Inflammatory macrophage treated with lipopolysaccharide for 4 hours (primary cell): ENCODE results near the gene NKAIN2.
"Not testable (repeated sequence)": the region's sequence is repeated elsewhere in the genome, so short reads cannot be mapped to it uniquely, and the experiment has no call there.

ENCODE experiments used
- DNase-seq: peaks from one replicate; pipeline ENCODE4 v3.0.0-alpha.2; 2020

NKAIN2 gene

DNA sequence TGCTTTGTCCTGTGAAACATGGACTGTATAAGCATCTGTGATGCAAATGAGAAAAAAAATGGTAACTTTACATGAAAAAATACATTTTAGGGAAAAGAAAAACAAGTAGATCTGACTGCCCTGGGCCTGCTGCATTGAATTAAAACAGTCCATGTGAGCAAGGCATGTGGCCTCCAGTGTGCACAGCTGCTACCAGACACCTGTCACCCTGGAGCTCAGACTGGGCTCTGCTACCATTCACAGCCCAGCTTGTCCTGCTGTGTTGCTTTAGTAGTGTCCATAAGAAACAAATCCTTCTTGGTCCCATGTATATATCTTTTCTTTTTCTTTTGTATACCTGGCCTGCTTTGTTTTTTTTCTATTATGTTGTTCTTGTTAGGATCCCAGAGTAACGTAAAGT, 315.9 kb downstream of the NKAIN2 start:
- DNase-seq, result no peak

DNA sequence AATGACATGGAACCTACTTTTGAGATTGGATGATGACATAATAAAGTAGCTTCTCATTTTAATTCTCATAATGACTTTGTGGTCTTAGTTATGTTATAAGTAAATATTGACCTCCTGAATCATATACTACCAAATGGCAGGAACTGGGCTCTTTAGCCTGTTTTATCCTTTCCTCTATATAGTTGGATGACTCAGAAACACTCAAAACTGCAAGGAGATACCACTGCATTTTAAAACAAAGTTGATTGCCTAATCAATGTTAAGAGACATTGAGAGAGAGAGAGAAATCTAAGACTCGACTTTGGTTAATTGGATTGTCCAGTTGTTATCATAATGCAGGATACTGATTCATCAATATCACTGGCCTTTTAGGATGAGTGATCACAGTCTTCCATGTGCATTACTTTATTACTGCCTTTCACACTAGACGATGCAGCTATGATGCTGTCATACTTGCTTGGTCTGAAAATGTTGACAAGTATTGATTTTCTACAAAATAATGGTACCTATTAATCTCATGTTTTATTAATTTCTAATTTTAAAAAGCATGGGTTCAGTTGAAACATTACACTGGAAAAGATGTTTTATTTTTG, 320.0 kb downstream of the NKAIN2 start:
- DNase-seq, result no peak

DNA sequence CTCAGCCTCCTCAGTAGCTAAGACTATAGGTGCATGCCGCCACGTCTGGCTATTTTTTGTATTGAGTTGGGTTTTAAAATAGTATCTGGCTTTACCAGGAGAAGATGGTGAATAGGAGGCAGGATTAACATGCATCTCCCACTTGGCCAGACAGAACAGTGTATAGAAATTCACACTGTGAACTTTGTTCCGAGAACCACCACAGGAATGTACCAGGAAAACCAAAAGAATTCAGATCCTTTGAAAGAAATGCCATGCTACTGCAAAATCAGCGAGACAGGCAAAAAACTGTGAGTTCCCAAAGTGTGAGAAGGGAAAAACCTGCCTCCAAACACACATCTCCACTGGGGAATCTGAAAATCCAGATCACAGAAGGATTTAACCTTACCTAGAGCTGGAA, 327.6 kb downstream of the NKAIN2 start:
- no peak for DNase-seq

DNA sequence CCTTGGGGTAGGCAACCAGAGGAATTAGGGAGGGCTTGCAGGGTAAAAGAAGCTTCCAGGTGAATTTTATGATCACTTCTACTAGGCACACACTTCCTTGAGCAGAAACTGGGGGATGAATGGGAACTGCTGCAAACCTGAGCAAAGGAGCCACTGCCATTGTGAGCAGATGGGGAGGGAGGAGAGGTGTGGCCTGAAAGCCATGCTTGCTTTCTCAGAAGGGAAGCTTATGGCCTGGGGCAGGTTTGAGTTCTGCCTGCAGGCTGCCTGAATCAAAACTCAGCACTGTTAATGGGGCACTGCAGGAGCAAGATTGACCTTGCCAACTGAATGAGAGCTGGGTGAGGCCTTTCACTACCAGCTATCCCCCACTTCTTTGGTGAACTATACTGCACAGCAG, 328.1 kb downstream of the NKAIN2 start:
- no peak for DNase-seq

DNA sequence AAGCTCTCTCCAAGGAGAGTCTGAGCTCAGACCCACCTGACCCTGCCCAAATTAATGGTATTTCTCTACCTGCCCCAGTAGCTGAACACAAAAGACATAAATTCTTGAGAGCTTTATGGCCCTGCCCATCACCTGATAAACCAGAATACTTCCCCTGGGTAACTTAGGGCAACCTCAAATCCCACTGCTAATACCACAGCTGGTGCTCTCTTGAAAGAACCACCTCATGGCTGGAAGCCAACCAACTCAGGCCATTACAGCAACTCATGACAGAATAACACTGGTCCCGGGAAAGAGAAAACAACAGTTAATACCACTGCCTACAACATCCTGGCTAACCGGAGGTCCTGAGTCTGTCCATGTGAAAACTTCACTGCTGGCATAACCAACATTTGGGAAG, 328.6 kb downstream of the NKAIN2 start:
- no peak for DNase-seq

DNA sequence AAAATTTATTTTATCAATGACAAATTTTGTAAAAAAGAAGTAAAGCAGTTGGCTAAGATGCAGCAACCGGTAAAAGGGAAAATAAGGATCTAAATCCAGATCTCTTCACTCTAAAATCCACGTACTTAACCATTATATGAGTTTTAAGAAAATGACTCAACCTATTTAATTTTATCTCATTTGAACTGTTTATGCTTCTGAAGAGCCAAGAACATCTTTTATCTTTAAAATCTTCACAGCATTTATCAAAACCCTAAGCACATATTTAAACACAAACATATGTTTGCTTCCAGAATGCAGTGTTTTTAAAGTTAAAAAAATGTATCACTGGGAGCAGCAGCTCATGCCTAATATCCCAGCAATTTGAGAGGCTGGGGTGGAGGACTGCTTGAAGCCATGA, 339.2 kb downstream of the NKAIN2 start:
- no peak for DNase-seq

DNA sequence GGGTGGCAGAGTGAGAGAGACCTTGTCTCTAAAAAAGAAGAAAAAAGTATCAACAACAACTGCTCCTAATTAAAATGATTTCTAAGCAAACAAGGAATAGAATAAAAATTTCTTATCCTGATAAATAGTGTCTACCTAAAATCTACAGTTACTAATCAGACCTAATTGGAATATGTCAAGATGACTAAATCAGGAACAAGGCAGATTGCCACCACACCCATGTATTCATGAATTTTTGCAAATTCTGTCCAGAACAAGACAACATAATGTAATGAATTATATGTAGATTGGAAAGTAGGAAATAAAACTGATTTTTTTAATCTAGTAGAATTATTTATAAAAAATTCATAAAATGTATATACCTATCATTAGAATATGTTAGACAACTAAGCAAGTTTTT, 339.8 kb downstream of the NKAIN2 start:
- DNase-seq, result no peak

DNA sequence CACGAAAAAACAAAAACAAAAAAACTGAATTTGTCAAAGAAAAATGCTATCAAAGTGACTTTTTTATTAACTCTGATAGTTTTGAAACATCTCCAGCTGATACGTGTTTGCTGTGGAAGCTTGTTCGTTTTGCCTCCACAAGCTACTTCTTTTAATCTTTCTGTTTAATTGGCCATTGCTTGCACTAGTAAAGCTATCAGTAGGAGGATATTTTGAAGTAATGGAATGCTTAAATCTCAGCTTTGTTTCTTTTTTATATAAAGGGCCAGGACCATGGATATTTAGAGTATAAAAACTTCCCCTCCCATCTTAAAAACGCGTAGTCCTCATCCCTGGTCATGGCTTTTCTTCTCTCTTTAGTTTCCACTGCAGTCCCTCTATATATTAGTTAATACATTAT, 344.0 kb downstream of the NKAIN2 start:
- DNase-seq, result no peak

DNA sequence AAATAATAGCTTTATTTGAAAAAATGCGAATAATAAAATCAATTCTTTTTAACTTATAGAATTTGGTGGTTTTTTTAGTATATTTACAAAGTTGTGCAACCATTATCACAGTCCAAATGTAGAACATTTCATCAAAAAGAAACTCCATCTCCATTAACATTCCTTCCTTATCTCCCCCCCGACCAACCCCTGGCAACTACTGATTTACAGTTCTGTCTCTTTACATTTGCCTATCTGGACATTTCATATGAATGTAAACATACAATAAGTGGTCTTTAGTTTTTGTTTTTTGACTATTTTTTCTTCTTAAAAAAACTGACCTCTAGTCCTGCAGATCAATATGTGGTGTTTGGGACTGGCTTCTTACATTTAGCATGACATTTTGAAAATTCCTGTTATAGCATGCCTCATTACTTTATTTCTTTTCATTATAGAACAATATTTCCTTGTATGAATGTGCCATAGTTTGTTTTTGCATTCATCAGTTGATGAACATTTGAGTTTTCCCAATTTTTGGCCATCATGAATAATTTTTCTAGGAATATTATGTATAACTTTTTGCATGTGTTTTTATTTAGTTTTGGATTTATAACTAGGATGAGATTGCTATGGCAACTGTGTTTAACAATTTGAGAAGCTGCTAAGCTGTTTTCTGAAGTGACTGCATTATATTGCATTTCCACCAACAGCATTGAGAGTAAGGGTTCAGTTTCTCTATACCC, 344.7 kb downstream of the NKAIN2 start:
- DNase-seq, result no peak

DNA sequence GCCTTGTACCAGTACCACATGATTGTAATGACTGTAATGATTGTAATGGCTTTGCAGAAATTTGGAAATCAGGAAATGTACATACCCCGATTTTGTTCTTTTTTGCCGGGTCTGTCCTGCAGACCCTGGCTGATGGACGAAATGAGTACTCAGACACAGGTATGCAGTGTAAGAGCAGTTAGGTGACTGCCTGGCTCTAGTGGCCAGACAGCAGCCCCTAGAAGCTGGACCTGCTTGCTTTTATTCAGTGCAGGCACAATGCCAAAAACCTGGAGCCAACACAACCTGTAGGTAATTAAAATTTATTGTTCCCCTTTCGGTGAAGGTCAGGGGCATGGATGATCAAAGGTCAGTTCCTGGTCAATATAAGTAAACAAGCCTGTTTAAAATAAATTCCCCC, 346.0 kb downstream of the NKAIN2 start:
- no peak for DNase-seq

DNA sequence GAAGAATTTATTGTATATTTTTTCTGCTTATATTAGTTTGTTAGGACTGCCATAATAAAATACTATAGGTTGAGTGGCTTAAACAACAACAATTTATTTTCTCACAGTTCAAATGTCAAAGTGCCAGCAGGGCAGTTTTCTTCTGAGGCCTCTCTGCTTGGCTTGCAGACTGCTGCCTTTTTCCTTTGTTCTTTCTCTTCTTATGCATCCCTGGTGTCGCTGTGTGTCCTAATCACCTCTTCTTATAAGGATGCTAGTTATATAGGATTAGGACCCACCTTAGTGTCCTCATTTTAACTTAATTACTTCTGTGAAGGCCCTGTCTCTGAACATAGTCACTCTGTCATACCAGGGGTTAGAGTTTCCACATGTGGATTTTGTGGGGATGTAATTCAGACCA, 354.4 kb downstream of the NKAIN2 start:
- no peak for DNase-seq

DNA sequence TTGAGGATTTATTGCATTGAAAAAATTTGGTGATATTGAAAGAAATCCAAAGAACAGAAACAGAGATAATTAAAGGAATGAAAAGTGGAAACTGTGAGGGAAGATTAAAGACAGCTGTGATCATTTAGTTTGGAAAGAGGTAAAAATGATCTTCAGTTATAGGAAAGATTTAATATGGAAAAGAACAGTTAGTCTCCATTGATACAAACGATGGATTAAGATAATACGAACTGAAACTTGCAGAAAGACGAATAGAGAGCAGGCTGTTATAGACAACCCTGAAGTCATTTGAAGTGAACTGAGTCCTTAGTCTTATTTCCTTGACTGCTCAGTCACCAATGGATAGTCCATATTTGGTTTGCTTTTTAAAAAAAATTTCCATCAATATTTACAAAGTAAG, 360.0 kb downstream of the NKAIN2 start:
- no peak for DNase-seq

DNA sequence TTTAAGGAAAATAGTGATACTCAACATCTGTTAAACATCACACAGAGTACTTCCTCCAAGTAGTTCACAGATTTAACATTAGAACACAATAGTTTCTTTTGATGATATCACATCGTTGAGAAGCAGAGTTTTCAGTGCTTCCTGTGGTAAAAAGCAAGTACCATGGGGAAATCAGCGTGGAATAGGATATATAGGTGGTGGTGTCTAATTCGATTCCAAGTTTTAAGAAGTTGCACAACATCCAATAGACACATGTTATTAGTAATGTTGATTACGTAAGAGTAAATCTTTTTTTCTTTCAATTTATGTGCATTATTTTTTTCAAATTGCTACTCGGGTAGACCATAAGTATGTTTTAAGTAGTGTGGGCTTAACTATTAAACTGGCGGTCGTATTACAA, 360.7 kb downstream of the NKAIN2 start:
- no peak for DNase-seq

DNA sequence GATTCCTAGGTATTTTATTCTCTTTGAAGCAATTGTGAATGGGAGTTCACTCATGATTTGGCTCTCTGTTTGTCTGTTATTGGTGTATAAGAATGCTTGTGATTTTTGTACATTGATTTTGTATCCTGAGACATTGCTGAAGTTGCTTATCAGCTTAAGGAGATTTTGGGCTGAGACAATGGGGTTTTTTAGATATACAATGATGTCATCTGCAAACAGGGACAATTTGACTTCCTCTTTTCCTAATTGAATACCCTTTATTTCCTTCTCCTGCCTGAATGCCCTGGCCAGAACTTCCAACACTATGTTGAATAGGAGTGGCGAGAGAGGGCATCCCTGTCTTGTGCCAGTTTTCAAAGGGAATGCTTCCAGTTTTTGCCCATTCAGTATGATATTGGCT, 363.6 kb downstream of the NKAIN2 start:
- DNase-seq, result not testable (repeated sequence)

DNA sequence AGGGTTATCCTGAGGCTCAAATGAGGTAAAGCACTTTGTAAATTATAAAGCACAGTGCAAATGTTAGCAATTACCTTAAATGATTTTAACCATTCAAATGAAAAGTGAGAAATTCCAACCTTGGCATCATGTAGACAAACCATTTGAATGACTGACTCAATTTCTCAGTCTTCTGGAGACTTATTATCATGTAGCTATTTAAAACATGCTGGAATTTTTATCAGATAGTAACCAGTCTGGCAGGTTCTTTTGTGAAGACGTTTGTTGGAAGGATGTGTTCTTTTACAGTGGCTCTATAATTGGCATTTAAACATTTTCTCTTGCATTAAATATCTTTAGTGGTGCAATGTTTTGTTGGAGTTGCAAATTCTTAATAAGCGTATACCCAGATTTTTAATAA, 386.6 kb downstream of the NKAIN2 start:
- DNase-seq, result no peak

DNA sequence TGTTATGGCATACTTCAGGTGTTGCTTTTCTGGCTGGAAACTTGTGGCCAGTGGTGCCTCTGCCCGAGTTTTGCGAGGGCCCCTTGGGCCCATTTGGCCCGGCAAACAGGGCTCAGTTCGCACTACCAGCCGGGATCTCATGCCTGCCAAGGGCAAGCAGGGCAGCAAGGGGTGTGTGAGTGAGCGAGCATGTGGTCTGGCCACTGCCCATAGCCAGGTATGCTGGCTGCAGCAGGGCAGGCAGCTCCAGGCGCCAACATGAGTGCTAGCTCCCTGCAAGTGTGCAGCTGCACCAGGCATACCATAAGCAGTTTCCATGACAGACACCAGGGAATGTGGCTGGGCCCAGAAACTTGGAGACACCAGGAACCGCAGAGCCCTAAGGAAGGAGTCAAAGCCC, 389.5 kb downstream of the NKAIN2 start:
- no peak for DNase-seq

DNA sequence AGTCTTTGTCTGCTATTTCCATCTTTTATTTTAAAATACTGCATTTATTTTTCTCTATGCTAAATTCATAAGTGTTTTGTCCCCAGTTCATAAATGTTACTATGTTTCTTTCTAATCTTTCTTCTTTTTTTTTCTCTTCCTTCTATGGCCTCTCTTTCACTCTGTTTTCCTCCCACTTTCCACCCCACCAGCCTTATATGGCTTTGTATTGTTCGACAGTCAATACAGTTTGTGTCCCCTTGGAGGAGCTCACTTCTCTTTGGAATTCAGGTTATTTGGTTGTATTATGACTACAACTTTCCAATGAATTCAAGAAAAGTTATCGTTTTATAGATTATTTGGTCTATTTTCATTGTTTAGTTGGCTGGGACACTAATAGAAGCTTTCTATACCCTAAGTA, 393.5 kb downstream of the NKAIN2 start:
- no peak for DNase-seq

DNA sequence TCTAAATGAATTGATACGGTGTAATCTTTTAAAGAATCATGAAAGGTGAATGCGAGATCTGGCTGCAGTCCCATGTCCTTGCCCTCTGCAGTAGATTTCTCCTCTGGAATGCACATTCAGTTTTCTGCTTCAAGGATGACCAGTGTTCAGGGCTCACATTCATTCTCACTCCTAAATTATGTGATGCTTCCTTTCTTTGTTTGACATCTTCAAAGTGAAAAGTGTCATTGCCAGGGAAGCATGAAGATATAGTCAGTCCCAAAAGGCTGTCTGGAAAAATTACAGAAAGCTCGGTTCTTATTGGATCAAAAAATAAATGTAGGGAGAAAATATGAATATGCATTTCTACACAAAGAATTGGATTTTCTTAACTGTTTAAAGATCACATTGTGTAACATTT, 395.6 kb downstream of the NKAIN2 start:
- DNase-seq, result no peak

DNA sequence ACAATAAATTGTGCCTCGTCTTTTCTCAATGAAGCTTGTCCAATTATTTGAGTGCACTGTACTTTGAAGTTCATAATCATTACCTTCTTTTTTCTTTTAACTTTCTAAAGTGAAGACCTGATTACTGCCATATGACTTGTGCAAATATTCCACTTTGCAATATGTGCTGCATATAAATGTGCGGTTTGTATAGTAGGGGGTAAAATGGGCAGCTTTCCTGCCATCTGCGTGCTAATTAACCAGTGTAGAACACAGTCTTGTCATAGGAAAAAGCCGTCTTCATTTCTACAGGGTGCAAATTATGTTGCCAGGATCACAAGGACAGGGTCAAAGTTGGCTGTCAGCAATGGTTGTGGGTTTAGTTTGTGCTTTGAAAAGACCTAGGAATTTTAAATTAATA, 397.0 kb downstream of the NKAIN2 start:
- no peak for DNase-seq

DNA sequence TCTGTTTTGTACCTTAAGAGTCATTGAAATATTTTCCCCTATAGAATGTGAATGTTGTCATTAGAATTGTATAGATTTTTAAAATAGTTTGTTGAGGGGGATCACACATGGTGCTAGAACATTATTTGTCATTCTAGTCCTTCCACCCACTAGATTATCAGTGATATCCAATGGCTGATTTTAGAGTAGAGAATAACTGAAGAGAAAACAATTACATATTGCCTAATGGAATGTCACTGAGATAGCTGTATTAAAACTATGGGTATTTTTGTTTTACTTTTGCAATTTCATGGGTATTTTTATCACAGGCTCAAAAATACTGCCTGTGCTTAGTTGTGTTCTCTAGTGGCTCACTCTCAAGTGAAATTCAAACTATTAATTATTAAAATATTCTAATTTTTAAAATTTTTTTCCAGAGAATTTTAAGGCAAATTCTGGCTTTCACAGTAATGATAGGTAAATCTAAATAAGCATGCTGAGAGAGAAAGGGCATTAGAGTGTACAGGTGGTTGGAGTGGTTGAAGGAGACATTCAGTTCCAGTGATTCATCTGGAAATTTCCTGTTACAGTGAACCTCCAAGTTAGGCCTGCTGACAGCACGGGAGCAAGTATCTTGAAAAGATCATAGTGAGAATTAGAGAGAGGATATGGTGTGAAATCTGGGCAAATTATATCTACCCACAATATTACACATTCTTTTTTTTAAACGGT, 399.6 kb downstream of the NKAIN2 start:
- DNase-seq, result no peak

DNA sequence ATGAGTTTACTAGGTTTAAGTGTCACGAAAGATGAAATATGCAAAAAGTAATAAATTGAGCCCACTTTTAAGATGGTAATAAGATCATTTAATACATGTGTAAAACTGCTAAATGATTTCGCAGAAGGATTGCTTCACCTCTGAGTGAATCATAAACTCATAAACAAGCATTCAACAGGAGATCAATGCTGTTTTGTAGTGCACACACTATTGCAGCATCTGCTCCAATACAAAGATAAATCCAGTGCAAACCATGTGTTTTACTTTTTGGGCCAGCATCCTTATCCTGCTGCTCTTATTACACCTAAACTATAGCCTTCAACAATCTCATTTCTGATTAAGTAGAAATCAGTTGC, 400.1 kb downstream of the NKAIN2 start:
- DNase-seq, result no peak

DNA sequence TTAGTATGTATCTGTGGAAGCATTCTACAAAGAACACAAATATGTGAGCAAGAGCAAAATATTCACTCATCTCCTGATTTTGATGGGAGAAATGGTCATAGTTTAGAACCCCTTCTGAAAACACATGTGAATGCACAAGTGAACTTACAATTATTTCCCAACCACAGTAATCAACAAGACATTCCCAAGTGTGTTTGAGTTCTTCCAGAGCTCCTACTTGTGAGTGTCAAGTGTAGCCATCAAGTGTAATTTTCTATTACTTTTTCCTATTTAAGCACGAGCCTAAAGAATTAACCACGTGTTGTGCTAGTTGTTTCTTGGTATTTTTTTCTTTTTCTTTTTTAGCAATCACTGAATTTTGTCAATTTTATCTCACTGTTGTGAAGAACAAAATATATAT, 402.3 kb downstream of the NKAIN2 start:
- no peak for DNase-seq

DNA sequence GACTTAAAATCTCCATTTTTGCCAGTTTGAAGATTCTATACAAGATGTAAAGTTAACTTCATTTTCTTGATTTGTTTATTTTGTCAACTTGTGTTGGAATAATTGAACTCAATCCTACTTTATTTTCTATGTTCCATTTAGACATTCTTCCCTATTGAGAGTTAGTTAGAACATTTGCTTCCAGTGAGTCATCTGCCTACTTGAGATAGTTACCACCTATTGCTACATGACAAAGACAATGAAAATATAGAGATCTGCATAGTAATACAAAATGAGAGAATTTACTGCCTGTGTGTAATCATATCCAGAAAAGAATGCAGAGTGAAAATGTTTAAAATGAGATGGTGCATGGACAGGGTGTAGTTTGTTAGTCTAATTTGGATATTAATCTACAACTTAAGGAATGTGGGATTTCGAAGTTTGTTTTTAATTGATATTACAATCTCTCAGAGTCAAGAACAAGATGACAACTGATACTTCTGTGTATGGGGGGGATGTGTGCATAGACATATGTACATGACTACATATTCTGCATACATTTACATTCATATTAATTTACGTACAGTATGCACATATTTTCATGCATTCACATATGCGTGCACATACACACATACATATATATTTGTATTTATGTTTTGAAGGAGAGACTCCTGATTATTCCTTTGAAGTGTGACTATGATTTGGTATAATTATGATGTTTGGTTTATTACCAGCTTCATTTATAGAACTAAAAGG, 420.1 kb downstream of the NKAIN2 start:
- no peak for DNase-seq

DNA sequence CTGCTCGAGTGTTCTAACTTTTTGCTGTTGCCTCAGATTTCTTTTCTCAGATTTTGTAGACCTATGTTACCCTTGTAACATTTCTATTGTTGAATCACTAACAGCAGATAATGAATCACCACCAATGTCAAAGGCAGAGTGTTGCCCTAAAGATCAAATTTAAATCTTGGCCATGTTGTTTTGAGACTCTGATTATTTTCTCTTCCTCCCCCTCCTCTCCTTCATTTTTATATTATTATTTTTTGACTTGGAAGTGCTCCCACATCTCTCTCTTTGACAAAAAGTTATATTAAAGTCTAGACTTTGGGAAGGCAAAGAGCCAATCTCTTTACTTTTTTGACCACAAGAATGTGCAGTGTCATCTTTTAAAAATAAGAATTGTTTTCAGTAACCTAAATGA, 422.7 kb downstream of the NKAIN2 start:
- DNase-seq, result no peak
